ENCODE results near the gene CACNG1.
"Not testable (repeated sequence)": the region's sequence is repeated elsewhere in the genome, so short reads cannot be mapped to it uniquely, and the experiment has no call there.

Gene CACNG1

DNA sequence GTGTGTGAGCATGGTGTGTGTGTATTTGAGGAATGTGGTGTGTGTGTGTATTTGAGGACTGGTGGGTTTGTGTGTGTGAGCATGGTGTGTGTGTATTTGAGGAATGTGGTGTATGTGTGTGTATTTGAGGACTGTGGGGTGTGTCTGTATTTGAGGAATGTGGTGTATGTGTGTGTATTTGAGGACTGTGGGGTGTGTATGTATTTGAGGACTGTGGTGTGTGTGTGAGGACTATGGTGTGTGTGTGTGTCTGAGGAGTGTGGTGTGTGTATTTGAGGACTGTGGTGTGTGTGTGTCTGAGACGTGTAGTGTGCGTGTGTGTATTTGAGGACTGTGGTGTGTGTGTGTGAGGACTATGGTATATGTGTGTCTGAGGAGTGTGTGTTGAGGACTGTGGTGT is 18.0 kb upstream of the CACNG1 start:
- no peak for DNase-seq

DNA sequence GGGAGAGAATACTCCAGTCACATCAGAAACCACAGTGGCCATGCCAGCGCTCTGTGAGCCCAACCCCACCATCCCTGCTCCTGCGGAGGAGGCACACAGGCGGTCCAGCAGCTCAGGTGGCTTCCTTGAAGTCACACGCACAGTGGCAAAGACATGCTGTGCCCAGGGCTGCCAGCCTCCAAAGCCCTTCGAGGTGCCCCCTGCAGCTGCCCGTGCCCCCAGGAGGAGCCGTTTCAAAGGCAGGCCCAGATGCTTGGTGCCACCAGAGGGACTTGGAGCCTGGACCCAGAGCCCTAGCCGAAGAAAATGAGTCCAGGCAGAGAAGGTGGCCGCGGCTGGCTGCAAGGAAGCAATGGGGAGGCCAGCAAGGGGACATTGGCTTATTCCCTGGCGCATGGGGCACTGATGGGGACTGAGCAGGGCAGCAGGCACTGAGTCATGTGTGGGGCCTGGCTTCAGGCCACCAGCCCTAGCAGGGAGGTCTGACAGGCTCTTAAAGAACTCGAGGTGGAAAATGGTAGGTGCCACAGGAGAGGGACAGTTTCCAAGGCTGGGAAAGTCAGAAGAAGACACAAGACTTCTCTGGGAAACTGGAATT is 17.2 kb upstream of the CACNG1 start:
- DNase-seq, result no peak

DNA sequence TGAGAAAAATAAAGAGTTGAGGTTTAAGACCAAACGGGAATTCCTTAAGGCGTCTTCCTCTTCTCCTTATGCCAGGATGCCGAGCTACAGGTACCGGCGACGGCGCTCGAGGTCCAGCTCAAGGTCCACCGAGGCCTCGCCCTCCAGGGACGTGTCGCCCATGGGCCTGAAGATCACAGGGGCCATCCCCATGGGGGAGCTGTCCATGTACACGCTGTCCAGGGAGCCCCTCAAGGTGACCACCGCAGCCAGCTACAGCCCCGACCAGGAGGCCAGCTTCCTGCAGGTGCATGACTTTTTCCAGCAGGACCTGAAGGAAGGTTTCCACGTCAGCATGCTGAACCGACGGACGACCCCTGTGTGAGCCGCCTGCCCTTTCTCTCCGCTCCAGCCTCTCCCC is 13.7 kb upstream of the CACNG1 start:
- DNase-seq, result no peak

DNA sequence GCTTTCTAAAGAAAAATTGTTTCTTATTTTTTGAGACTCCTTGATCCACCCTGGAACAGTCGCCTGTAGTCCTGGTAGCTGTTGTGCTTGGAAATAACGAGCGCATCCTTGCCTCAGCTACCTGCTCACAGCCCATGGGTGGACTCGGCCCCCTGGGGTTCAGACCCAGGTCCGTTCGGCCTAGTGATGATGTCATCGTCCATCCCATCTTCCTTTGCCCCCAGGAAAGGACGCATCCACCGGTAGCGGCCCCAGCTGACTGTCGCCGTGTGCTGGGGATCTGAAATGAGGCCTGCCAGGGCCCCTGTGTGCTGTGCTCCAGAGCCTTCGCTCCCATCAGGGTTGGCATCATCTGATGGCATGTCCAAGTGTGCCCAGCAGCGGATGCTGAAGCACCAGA is 12.0 kb upstream of the CACNG1 start:
- no peak for DNase-seq

DNA sequence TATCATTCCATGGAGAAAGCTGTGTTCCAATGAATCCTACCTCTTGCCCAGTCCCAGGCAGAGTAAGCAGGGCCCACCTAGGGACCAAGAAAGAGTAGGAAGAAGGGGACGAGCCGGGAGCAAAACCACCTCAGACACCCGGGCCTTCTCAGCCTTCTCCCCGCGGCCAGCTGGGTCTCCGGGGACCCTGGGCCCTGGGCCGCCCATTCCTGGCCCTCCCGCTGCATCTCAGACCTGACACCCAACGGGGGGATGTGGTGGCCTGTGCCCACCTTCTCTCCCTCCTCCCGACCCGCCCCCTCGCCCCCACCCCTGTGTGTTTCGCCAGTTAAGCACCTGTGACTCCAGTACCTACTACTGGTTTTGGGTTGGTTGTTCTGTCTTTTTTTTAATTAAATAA is 11.4 kb upstream of the CACNG1 start:
- no peak for DNase-seq

DNA sequence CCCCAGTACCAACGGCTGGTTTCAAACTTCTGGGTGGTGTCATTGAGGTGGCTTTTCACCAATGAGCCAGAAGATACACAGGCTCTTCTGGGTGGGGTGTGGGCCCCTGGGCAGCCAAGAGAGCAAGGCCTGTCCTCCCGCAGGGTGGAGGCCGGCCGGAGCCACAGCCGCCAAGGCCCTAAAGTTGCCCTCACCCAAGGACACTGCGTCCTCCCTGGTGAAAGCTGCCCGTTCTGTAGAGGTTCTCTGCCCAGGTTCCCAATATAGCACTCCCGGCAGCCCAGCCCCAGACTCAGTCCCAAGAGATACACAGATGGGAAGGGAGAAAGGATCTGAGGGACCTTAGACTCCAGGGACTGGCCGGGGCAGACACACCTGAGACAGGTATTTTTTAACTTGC is 10.7 kb upstream of the CACNG1 start:
- DNase-seq, result no peak

DNA sequence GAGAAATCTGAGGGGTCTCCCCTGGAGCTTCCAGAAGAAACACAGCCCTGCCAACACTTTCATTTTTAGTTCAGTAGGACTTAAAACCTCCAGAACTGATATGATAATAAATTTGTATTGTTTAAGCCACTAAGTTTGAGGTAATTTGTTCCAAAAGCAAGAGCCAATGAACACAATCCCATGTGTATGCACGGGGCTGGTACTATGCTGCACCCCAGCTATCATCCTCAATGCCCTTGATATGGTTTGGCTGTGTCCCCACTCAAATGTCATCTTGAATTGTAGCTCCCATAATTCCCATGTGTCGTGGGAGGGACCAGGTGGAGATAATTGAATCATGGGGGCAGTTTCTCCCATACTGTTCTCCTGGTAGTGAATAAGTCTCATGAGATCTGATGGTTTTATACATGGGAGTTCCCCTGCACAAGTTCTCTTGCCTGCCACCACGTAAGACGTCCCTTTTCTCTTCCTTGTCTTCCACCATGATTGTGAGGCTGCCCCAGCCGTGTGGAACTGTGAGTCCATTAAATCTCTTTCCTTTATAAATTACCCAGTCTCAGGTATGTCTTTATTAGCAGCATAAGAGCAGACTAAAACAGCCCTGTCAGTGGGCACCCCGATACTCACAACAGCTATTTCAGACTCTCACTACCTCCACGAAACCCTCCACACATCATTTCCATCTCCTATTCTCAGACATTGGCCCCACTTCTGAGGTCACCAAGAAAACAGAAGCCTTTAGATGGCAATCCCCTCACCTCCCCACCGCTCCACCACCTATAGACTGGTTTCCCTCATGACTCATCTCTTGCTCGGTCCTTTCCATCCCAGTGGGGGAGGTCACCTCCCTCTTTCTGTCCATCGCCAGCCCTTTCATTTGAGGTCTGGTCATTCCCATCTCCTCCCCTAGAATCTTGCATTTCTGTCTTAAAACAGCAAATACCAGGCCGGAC is 8.9 kb upstream of the CACNG1 start:
- DNase-seq, result no peak

DNA sequence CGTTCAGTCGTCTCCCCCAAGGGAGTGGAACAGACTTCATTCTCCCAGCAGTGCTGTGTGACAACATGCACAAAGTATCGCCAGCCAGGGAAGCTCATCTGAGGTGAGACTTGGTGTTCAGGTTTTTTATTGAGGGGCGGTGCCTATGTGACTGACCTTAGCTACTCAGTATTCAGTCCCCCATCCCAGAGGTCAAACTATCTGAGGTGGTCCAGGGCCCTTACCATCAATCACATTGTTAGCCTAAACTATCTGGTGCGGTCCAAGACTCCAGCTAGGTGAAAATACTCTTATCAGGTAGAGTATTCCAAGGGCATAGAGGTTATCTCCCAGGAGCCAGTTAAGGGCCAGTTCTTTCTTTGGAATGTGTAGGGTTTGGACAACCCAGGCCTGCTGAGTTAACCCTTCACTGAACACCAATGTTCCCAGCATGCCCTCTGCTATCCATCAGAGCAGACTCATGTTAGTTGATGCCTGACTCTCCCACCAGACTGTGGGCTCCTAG is 5.4 kb upstream of the CACNG1 start:
- DNase-seq, result no peak

DNA sequence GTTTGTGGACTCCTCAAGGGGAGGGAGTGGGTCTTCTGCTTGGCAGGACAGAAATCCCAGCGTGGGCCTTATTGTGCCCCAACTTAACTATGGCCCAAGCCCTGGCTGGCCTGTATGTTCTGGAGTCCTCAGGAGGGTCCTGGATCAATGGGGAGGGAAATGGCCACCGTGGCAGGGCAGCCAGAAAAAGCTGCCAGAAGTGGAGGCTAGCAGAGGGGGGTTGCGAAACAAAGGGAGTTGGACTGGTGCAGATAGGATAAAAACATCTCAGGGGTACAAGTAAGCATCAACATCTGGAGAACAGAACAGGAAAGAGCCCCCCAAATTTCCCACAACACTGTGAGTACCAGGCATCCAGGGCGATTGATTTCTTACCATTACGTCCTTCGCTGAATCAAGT is 3.7 kb upstream of the CACNG1 start:
- no peak for DNase-seq

DNA sequence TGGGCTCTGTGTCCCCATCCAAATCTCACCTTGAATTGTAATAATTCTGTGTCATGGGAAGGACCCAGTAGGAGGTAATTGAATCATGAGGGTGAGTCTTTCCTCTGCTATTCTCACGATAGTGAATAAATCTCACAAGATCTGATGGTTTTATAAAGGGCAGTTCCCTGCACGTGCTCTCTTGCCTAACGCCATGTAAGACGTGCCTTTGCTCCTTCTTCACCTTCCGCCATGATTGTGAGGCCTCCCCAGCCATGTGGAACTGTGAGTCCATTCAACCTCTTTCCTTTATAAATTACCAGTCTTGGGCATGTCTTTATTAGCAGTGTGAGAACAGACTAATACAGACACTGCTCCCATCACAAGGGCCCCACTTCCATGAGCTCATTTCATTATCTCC is 3.2 kb upstream of the CACNG1 start:
- not testable (repeated sequence) for DNase-seq

DNA sequence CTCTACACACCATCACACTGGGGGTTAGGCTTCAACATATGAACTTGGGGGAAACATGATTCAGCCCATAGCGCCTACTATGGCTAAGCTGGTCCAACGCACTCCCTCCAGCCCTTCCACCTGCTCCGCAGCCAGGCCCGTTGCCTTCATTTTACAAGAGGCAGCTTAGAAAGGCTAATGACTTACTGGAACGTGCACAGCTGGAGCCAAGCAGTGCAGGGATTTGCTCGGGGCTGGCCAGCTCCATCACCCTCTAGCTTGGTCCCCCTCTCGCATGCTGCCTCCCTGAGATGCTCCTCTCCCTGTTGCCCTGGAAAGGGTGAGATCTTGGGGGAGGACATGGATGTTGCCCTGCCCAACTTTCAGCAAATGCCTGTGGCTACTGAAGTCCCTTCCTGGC is 2.8 kb upstream of the CACNG1 start:
- DNase-seq, result no peak

DNA sequence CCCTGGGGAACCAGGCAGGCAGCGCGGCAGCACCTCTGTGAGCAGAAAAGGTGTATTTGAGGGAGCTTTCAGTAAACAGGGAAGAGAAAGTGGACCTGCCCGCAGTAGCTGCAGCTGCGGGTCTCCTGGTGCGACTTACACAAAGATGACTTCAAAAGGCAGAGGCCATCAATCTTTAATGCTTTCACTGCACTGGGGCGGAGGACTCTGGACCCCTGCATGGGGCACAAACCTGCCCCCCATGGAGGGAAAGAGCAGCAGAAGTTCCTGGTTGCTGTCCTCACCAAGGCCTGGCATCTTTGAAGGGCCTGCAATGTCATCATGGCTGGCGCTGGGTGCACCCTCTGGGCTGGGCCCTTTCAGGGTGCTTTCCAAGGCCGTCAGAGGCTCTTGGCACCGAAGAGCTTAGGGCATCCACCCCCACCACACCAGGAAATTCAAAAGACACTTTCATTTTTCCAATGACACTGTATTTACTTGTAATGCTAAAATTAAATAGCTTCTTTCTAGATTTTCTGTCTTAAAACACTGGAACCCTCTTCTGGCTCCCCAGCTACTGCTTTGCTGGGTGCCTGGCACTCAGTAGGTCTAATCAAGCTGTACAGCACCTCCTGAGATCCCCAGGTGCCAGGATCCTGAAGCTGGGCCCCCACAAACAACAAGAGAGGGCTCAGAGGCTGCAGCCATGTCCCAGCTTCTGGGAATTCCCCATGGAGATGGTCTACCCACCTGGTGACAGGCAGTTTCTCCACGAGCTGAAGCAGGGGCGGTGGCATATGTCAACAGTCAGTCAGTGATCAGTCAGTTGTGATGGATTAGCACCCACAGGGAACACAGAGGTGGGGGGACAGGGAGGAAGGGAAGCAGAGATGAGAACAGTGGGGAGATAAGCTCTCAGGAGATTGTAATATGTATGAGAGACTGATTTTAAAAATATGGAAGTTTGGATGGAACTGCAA is 2.1 kb upstream of the CACNG1 start:
- no peak for DNase-seq

DNA sequence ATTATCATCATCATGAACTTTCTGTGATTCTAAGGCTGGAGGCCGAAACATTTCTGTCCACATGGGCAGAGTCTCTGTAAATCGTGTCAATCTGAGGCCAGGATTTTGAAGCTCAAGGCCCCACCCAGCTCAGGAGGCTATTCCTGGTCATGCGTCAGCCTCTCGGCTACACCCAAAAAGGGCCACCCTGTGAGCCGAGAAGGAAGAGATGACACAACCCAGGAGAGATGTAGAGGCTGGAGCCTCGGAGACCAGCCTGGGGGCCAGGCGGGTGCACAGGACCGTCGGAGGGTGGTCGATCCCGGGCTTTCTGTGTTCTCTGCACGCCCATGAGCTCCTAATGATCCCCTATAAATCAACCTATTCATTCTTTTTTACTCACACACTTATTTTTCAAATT is 1.1 kb upstream of the CACNG1 start:
- DNase-seq, result no peak

DNA sequence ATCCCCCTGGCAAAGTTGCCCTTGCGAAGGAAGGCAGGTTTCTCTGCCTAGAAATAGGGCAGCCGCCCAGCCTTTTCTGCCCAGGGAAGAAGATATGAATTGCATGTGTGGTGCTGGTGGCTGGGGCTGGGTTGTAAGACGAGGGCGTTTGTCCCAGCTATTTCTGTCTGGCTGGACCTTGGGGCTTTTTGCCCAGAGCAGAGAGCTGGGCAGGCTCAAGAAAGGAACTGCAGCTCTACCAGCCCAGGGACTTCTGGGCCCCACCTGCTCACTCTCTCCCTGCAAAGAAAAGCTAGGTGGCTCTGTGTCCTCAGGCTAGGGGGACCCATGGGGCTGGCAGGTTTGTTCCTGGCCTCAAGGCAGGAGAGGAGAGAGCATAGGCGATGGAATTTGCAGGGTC is 586 bp downstream of the CACNG1 start:
- no peak for DNase-seq

DNA sequence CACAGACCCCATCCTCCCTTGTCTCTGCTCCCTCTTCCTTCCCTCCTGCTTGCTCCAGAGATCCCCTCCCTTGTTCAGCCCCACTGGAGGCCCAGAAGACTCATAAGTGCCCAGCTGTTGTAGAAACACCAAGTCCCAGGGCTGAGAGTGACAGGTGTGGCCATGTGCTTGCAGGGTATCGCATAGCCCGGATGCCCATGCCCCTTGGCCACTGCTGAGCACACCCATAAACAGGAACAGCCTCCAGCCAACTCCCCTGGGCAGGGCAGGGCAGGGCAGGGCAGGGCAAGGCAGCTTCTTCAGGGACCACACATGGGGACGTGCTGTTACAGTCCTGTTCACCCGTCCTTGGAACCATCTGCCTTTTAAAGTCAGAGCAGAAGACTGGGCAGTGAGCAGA is 2.0 kb downstream of the CACNG1 start:
- DNase-seq, result no peak

DNA sequence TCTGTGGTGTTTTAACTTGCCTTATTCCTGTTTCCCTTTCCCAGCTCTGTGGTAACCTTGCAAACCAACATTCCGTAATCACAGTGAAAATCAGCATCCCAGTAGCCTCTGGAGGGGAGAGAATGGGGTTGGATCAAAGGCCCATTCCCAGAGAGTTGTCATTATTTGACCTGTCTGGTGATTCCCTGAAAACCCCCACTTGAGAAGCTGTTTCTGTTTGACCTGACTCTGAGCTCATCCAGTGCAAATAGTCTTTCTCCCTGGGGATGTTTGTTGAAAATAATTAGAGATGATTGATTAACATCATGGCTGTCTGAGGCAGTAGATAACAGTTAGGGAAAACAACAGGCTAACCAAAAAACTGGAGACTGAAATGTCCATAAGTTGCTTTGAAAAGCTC is 3.0 kb downstream of the CACNG1 start:
- DNase-seq, result no peak

DNA sequence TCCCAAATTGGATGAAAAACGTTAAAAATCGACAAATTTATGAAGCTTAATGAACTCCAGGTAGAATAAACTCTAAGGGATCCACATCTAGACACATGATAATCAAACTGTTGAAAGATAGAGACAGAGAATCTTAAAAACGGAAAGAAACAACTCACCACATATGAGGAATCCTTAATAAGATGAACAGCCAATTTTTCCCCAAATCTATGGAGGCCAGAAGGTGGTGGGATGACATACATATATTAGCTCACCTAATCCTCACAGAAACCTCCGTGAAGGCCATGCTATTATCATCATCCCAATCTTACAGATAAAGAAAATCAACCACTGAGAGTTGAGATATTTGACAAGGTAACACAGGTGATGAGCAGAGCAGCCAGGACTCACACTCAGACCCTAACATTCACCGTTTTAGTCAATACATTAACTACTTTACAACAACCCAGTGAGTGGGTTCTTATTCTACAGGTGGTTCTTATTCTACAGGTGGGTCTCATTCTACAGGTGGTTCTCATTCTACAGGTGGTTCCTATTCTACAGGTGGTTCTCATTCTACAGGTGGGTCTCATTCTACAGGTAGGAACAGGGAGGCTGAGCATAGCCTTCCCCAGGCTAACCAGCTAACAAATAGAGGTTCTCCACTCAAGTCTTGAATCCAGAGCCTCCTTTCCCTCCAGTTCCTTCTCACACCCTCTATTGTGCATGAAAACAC is 4.8 kb downstream of the CACNG1 start:
- no peak for DNase-seq

DNA sequence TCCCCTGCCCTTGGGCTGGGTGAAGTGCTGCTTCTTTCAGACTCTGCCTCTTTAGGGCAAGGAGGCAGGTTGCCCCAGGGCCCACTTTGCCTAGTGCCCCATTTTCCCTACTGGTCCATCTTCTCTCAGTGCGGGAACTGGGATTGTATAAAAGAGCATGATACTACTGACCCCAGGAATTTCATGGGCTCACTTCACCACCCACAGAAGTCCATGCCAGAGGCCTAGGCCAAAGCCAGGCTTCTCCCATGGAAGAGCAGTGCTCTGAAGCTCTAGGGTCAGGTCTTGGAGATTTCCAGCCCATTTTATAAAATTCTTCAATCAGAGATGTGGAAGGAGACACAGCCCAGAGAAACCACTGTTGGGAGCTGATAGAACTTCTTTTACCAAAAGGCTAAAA is 5.7 kb downstream of the CACNG1 start:
- no peak for DNase-seq

DNA sequence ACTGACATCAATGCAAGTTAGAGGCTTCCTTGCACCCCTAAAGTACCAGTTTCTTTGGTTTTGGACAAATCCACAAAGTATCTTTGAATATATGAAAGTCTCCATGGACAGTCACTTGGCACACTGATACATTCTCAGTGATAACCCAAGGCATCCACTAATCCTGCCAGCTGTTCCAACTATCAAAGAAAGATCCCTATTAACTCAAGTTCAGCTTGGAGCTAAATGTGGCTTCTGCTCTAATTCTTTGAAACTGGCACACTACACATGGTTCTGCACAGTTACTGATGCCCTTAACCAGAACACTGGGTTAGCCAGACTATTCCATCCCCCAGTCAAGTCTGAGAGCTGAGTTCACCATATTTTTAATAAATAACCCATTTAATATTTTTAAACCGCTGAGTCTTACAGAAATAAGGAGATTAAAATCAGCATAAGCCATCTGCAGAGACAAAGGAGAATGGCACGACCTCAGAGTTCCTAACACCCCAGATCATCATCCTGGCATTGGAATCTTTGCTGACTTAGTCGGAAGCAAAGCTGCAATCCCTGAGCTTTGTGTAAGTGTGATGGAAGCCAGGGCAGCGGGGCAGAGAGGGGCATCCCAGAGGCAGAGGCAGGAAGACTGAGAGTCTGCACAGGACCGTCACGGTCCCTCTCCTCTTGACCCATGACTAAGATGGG is 6.3 kb downstream of the CACNG1 start:
- DNase-seq, result no peak

DNA sequence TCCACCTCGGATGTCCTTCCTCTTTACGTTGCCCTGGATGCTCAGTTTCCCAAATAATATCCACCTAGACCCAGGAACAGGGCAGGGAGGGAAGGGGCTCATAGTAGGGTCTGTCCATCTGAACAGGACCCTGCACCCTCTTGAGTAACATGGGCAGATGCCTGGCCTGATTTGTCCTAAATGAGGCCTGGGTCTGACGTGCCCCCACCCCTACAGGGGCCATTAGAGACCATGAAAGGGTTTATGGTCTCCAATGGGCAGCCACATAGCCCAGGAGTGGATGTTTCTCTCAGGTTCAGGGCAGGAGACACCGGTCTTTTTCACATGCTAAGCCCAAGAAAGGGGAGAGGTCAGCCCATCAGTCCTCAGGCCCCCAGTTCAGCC is 6.8 kb downstream of the CACNG1 start:
- DNase-seq, result no peak

DNA sequence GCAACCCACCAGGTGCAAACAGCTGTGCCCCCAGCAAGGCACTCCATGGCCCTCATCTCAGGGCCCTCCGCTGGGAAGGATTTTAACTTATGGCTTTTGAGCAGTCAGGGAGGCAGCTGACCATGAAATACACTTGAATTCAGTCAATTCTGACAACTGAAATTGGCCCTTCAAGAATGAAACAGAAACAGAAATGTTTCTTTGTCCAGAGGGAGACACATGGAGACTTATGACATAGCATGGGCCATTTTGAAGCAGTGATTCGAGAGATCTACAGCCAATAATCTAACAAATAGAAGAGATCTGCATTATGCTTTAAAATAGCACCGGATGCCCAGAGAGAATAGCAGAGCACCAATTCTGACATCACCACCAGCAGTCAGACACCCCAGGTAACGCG is 7.5 kb downstream of the CACNG1 start:
- no peak for DNase-seq

Data from NCI-H510A (cell line).